Osteoblast (primary cell): ENCODE results near the gene PPP6R3. TPM values are rescaled to one million over a fixed set of nuclear protein-coding genes. Genes with fewer than 3 reads are reported as not detected.
A peak's percentile ranks its signal among the peaks of the same experiment; 100 is the strongest.
"Not testable (repeated sequence)": the region's sequence is repeated elsewhere in the genome, so short reads cannot be mapped to it uniquely, and the experiment has no call there.

Experiments
- DNase-seq: peaks from one replicate; pipeline ENCODE4 v3.0.0; 2011; ENCODE audit warnings: low spot score, mixed read lengths; ENCODE audit not compliant: insufficient read length; ENCODE audit errors: missing footprints
- H2AFZ ChIP-seq: 2 replicates; pipeline ENCODE4 v1.6.0; 2011; ENCODE audit warnings: mild to moderate bottlenecking, low read length
- H3K27ac ChIP-seq: 2 replicates; pipeline ENCODE4 v1.5.1; 2011; ENCODE audit warnings: mild to moderate bottlenecking, low read depth, low read length, moderate library complexity
- H3K27me3 ChIP-seq: 2 replicates; pipeline ENCODE4 v1.6.0; 2012; ENCODE audit warnings: mild to moderate bottlenecking, control low read depth, inconsistent platforms, low read length, moderate library complexity; ENCODE audit not compliant: insufficient read depth
- H3K36me3 ChIP-seq: 2 replicates; pipeline ENCODE4 v1.5.1; 2011; ENCODE audit warnings: mild to moderate bottlenecking, low read length, control low read depth, moderate library complexity; ENCODE audit not compliant: insufficient read depth
- H3K4me1 ChIP-seq: 2 replicates; pipeline ENCODE4 v1.5.1; 2011; ENCODE audit warnings: mild to moderate bottlenecking, low read length, control low read depth, moderate library complexity; ENCODE audit not compliant: insufficient read depth
- H3K4me2 ChIP-seq: 2 replicates; pipeline ENCODE4 v1.6.0; 2011; ENCODE audit warnings: mild to moderate bottlenecking, low read length; ENCODE audit not compliant: insufficient read depth
- H3K4me3 ChIP-seq: fragments of 200-600 bp; sonication (generic); 3 replicates; pipeline ENCODE4 v1.5.1; 2012; ENCODE audit warnings: mild to moderate bottlenecking, low read length, inconsistent platforms; ENCODE audit not compliant: insufficient read depth
- H3K79me2 ChIP-seq: 2 replicates; pipeline ENCODE4 v1.6.0; 2012; ENCODE audit warnings: mild to moderate bottlenecking, low read length, control low read depth, inconsistent platforms; ENCODE audit not compliant: insufficient read depth
- H3K9me3 ChIP-seq: 2 replicates; pipeline ENCODE4 v1.5.1; 2011; ENCODE audit warnings: low read depth, low read length, control low read depth
- H4K20me1 ChIP-seq: 2 replicates; pipeline ENCODE4 v1.6.0; 2012; ENCODE audit warnings: mild to moderate bottlenecking, low read length, control low read depth; ENCODE audit not compliant: insufficient read depth
- total RNA-seq: library from RNA; depleted of rRNA; stranded (reverse); fragments of >200 nt; gene quantifications from 2 replicates; pipeline ENCODE4 v1.2.3, GENCODE V29; 2012
- TF ChIP-seq, protein P1 (sequence below): IDR thresholded peaks from 2 replicates; pipeline ENCODE4 v1.5.1; 2011; ENCODE audit warnings: mild to moderate bottlenecking, low read depth, low read length, moderate library complexity; ENCODE audit errors: extremely low read depth

PPP6R3 gene
- total RNA-seq, 1 donor: 131 TPM

DNA sequence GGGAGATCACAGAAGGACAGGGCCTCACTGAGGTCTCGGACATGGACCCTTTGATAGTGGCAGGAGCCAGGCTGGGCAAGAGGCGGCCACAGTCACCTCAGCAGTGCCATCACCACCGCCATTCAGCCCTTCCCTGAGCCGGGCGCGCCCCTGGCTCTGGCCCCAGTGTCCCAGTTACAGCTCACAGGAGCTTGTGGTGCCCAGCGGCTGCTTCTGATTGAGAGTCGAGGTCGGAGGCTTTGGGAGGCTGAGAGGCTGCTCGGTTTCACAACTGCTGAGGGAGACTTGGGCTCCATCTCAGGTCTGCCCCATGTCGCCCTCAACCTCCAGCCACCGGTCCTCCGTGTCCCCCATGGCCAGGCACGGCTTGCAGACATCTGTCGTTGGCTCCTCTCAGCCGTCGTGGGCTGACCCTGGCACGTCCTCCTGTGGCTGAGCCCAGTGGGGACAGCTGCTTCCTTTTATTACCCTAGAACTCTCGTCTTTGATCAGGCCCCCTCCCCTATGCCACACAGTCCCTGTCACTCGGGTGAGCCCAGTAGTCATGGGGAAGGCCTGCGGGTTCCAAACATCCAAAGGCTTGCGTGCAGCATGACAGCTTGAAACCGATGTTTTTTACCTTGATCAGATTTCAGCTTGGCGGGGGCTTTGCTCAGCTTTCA lies 28.4 kb upstream of the PPP6R3 start:
- no peak overlapping the region for H3K4me3 ChIP-seq
- H3K4me2 ChIP-seq: no peak overlapping the region
- no peaks in the 10 kb centered on the region for H3K79me2 ChIP-seq
- TF ChIP-seq, protein P1, sequence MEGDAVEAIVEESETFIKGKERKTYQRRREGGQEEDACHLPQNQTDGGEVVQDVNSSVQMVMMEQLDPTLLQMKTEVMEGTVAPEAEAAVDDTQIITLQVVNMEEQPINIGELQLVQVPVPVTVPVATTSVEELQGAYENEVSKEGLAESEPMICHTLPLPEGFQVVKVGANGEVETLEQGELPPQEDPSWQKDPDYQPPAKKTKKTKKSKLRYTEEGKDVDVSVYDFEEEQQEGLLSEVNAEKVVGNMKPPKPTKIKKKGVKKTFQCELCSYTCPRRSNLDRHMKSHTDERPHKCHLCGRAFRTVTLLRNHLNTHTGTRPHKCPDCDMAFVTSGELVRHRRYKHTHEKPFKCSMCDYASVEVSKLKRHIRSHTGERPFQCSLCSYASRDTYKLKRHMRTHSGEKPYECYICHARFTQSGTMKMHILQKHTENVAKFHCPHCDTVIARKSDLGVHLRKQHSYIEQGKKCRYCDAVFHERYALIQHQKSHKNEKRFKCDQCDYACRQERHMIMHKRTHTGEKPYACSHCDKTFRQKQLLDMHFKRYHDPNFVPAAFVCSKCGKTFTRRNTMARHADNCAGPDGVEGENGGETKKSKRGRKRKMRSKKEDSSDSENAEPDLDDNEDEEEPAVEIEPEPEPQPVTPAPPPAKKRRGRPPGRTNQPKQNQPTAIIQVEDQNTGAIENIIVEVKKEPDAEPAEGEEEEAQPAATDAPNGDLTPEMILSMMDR: no peak
- H3K27me3 ChIP-seq: no peaks in the 10 kb centered on the region
- H3K9me3 ChIP-seq: peaks cover 10% of the 10 kb centered on the region
- H3K36me3 ChIP-seq: peaks cover 10% of the 10 kb centered on the region
- H2AFZ ChIP-seq: no peak overlapping the region
- DNase-seq: peak; percentile 63
- no peaks in the 10 kb centered on the region for H4K20me1 ChIP-seq
- H3K4me1 ChIP-seq: peaks cover under 1% of the 10 kb centered on the region
- no peak overlapping the region for H3K27ac ChIP-seq

- Histone ChIP-seq H3K27ac (no peak overlapping the region), H3K4me3 (no peak overlapping the region), H3K4me2 (no peak overlapping the region), H3K79me2 (no peaks in the 10 kb centered on the region), H3K4me1 (peaks cover 8% of the 10 kb centered on the region), H3K27me3 (no peaks in the 10 kb centered on the region), H3K9me3 (peaks cover 10% of the 10 kb centered on the region), H4K20me1 (no peaks in the 10 kb centered on the region), H3K36me3 (peaks cover 10% of the 10 kb centered on the region), H2AFZ (no peak overlapping the region)
- DNase-seq: no peak
- TF ChIP-seq, protein P1: no peak
Measured at GRCh38 chr11:68432874-68433273, 27.7 kb upstream of the PPP6R3 start.

GRCh38 chr11:68433541-68433940 lies 27.0 kb upstream of the PPP6R3 start:
- peak; percentile 23 for DNase-seq
- Histone ChIP-seq H3K27ac (no peak overlapping the region), H3K4me3 (no peak overlapping the region), H3K27me3 (no peaks in the 10 kb centered on the region), H4K20me1 (no peaks in the 10 kb centered on the region), H3K4me2 (no peak overlapping the region), H3K36me3 (peaks cover 12% of the 10 kb centered on the region), H3K79me2 (no peaks in the 10 kb centered on the region), H2AFZ (no peak overlapping the region), H3K9me3 (peaks cover 10% of the 10 kb centered on the region), H3K4me1 (peaks cover 10% of the 10 kb centered on the region)
- TF ChIP-seq, protein P1: no peak

DNA sequence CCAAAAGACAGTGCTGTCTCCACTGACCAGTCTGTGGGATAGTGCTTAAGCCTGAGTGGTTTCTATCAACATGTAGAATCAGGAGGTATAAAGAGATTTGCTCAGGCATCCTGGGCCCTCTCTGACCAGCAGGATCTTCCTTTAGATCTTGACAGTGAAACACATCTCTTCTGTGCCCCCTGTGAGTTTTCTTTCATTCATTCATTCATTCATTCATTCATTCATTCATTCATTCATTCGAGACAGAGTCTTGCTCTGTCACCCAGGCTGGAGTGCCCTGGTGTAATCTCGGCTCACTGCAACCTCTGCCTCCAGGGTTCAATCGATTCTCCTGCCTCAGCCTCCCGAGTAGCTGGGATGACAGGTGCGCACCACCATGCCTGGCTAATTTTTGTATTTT lies 26.4 kb upstream of the PPP6R3 start:
- H3K4me2 ChIP-seq, DNase-seq, H3K79me2 ChIP-seq, H4K20me1 ChIP-seq, H3K4me1 ChIP-seq, H2AFZ ChIP-seq, H3K9me3 ChIP-seq, H3K27me3 ChIP-seq, H3K4me3 ChIP-seq, H3K27ac ChIP-seq: not testable (repeated sequence)
- peaks cover 15% of the 10 kb centered on the region for H3K36me3 ChIP-seq
